AG09319 (cell line): ENCODE results near the gene COX19.

ENCODE experiments used
- DNase-seq: peaks from one replicate; pipeline ENCODE4 v3.0.0-alpha.2; 2010; ENCODE audit warnings: low read depth; ENCODE audit errors: extremely low read depth
- CTCF ChIP-seq: IDR thresholded peaks from 2 replicates; pipeline ENCODE4 v1.5.1; 2011; ENCODE audit warnings: low read depth, mild to moderate bottlenecking, inconsistent platforms, low read length, moderate library complexity

The COX19 gene

GRCh38 chr7:970744-971143 lies 4.6 kb downstream of the COX19 start:
- TF ChIP-seq CTCF = no peak
- no peak for DNase-seq

GRCh38 chr7:969403-969802 lies 5.9 kb downstream of the COX19 start:
- DNase-seq = no peak
- no peak for TF ChIP-seq CTCF

- no peak for DNase-seq
- no peak for TF ChIP-seq CTCF
Measured at GRCh38 chr7:968205-969105, 6.9 kb downstream of the COX19 start.

GRCh38 chr7:967361-968082 lies 7.8 kb downstream of the COX19 start:
- DNase-seq = no peak
- TF ChIP-seq CTCF = no peak

- no peak for DNase-seq
- TF ChIP-seq CTCF = no peak
Measured at GRCh38 chr7:966291-967069, 8.9 kb downstream of the COX19 start.

GRCh38 chr7:964401-965231 lies 10.7 kb downstream of the COX19 start:
- DNase-seq = no peak
- TF ChIP-seq CTCF = no peak; the same call in none of the 2 replicates
